ENCODE measurements around the gene FAM170B. TPM values are rescaled to one million over a fixed set of nuclear protein-coding genes. Genes with fewer than 3 reads are reported as not detected.

FAM170B gene
- total RNA-seq, 4 donors from 2014 or later, result not detected

DNA sequence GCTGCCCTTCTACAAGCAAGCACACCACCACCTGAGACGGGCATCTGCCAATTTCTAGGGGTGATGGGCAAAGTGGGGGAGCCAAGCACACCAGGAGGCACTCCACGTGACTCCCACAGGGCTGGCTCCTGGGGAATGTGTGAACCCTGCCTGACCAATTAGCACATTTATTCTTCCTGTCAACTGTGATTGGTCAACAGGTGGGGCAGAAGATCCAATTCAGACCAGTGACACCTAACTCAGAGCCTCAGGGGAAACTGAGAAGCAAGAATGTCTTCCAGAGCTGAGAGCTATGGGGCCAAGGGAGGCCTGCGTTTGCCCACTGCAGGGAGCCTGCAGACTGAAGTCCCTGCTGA lies 38.9 kb upstream of the FAM170B start:
- TF ChIP-seq, protein P1, sequence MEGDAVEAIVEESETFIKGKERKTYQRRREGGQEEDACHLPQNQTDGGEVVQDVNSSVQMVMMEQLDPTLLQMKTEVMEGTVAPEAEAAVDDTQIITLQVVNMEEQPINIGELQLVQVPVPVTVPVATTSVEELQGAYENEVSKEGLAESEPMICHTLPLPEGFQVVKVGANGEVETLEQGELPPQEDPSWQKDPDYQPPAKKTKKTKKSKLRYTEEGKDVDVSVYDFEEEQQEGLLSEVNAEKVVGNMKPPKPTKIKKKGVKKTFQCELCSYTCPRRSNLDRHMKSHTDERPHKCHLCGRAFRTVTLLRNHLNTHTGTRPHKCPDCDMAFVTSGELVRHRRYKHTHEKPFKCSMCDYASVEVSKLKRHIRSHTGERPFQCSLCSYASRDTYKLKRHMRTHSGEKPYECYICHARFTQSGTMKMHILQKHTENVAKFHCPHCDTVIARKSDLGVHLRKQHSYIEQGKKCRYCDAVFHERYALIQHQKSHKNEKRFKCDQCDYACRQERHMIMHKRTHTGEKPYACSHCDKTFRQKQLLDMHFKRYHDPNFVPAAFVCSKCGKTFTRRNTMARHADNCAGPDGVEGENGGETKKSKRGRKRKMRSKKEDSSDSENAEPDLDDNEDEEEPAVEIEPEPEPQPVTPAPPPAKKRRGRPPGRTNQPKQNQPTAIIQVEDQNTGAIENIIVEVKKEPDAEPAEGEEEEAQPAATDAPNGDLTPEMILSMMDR (IDR thresholded peaks at IDR 0.05; ENCODE audit: low read depth), result no peak

DNA sequence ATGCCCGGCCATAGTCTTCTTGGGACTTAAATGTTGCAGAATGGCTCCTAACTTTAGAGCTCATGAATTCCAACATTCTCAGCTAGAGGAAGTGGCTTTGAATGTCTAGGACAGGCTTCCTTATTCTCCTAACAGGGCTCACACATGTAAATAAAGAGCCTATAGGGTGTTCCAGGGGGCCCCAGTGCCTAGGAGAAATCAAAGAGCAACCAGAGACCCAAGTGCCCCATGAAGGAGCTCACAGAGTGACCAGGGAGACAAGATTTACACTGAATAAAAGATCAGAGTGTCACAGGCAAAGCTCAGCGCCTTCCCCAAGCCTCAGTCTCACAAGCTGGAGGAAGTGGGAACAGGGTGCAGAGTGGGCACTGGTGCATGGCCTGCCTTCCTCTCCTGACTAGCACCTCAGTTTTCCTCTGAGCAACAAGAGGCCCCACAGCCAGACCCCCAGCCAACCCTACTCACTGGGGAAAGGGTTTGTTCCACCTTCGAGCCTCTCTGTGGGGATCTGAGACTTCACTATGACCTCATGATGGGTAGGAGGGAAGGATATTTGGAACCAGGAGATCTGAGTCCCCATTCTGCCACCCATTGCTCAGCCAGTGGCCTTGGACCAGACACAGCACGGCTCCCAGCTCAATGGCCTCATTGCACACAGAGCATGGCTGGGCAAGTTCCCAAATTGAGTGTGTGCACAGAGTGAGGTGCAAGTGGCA lies 38.4 kb upstream of the FAM170B start:
- TF ChIP-seq, protein P1 (IDR thresholded peaks at IDR 0.05; ENCODE audit: low read depth), result no peak

DNA sequence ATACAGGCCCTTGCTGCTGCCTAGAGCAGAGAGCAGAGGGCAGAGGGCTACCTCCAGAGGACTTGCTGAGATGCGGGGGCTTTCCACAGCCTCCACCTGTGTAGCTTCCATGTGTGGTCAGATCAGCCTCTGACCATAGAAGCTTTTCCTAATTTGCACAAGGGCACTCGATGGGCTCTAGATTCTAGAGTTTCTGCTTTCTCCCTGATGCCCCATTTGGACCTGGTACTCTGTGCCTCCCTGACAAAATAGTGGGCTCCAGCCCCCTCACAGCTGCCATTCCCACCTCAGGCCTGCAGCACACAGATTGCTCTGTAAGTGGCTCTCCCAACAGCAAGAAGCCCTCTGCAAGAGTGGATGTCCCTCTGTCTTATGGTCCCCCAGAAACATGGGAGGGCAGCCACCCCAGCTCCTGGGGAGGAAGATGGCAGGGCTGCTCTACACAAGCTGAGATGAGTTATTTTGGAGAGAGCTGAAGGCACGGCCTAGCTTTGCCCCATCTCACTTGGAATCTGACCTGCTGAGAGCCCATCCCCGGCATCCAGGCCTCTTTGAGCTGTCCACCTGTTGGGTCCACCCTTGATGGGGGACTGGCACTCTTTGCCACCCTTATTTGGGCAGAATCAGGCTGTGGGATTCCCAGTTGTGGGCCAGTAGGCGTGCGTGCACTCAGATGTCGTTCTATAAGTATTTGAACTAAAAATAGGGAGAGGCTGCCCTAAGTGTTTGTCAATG lies 37.7 kb upstream of the FAM170B start:
- TF ChIP-seq, protein P1 (IDR thresholded peaks at IDR 0.05; ENCODE audit: low read depth), result no peak

DNA sequence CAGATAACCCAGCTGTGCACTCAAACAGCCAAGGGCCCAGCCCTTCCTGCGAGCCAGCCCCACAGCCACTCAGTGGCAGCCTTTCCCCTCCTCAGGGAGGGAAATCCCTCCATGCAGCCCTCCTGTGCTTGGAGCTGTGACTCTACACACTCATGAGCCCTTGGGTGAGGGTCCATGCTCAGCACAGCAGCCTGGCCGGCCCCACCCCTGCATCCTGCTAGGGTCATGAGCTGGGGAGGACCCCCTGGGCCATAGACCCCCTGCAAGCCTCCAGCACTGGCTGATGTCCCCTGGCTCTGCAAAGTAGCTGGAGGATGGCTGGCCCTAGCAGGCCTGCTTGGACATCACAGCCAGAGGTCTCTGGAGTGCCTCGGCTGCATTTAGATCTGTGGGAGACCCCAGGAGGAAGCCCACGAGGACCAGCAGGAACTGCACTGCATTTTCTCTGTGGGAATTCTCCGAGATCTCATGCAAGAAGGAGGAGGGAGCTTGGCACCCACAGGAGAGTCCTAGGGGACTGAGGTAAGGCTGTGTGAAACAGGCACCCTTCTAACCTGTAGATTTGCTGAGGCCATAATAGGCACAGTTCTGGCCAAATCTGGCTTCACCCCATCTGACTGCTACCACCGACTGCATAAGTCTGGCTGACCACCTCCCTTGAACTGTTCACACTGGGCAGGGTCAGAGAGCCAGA lies 37.0 kb upstream of the FAM170B start:
- TF ChIP-seq, protein P1 (IDR thresholded peaks at IDR 0.05; ENCODE audit: low read depth), result no peak

DNA sequence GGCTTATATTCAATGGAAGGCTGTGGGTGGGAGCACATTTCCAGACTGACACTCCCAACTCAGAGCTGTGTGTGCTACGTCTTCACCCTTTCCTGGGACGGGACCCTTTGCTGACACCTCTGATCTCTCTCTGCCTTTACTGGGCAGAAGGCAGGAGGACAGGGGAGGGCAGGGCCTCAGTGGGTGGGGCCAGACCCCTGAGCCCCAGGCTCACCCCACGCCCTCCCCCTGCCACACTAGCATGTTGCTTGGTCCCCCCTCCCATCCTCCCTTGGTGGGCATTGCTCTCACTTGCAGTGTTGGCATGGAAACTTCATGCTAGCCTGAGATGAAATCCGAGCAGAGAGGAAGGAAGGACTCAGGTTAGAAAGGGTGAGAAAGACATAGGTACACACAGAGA lies 36.0 kb upstream of the FAM170B start:
- TF ChIP-seq, protein P1 (IDR thresholded peaks at IDR 0.05; ENCODE audit: low read depth), result no peak

DNA sequence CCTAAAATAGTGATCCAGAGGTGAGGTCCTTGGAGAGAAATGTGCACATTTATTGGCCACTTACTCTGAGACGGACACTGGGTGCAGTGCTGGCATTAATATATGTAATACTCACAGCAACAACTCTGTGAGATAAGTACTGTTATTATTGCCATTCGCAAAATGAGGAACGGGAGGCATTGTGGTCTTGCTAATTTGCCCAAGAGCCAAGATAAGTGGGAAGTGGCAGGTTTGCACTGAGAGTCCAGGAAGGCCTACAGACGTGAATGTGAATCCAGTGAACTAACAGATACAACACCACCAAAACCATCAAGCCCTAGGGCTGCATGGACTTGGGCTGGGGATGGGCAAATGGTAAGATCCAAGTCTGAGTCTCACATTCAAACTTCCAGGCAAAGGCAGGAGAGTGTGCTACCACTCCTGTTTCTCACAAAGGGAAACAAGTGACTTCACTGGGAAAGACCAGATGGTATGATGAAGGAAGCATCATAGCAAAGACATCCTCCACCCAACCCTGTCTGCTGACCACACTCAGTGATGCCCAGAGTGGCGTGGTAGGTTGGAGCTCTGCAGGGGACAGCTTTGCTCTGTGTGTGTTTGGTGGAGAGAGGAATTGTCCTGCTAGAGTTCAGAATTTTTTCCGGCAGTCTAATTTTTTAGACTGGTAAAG lies 35.1 kb upstream of the FAM170B start:
- TF ChIP-seq, protein P1 (IDR thresholded peaks at IDR 0.05; ENCODE audit: low read depth), result no peak

DNA sequence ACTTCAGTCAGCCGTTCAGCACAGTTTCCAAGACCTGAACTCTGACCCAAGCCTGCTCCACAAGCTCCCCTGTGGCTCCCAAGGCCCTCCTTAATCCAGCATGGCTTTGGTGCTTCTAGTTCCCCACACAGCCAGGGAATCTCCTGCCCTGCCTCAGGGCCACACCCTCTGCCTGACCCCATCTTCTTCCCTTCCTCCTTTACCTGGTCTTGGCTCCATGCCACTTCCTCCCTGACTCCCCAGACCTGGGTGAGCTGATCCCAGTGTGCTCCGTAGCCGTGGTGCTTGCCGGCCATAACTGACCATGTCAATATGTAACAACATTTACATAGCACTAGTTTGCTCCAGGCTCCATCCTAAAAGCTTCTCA lies 34.3 kb upstream of the FAM170B start:
- TF ChIP-seq, protein P1 (IDR thresholded peaks at IDR 0.05; ENCODE audit: low read depth), result no peak
